Activated CD8-positive, alpha-beta T cell treated with anti-CD3 and anti-CD28 coated beads for 36 hours (primary cell): ENCODE measurements around the gene CPEB4. TPM values are rescaled to one million over a fixed set of nuclear protein-coding genes. Genes with fewer than 3 reads are reported as not detected.

Experiments used
- ATAC-seq: fragments of 200-7000 bp; cut with Tn5 transposase; one replicate; pipeline ENCODE4 v1.10.0; 2021; ENCODE audit warnings: mild to moderate bottlenecking, moderate library complexity
- CTCF ChIA-PET: fragments of 350-600 bp; sonication (Branson Sonifier 250); formaldehyde crosslinking; loops from one replicate; lab custom pipeline; 2021; ENCODE audit warnings: antibody characterized with exemption; lab: Charles Lee
- POLR2A ChIA-PET: fragments of 350-600 bp; sonication (Branson Sonifier 250); formaldehyde crosslinking; loops from one replicate; lab custom pipeline; 2021; ENCODE audit warnings: antibody characterized with exemption; lab: Charles Lee
- DNase-seq: peaks from one replicate; pipeline ENCODE4 v3.0.0-alpha.2; 2020
- H3K27ac Mint-ChIP-seq: one replicate; pipeline ENCODE4 v1.8.0; 2021; ENCODE audit warnings: mild to moderate bottlenecking, mixed read lengths
- H3K27me3 Mint-ChIP-seq: one replicate; pipeline ENCODE4 v1.8.0; 2021; ENCODE audit warnings: mixed read lengths
- H3K36me3 Mint-ChIP-seq: one replicate; pipeline ENCODE4 v1.8.0; 2021; ENCODE audit warnings: low read depth, mixed read lengths
- H3K4me1 Mint-ChIP-seq: one replicate; pipeline ENCODE4 v1.8.0; 2021; ENCODE audit warnings: low read depth, mixed read lengths
- H3K4me3 Mint-ChIP-seq: one replicate; pipeline ENCODE4 v1.8.0; 2021; ENCODE audit warnings: mild to moderate bottlenecking, moderate library complexity, mixed read lengths
- H3K9me3 Mint-ChIP-seq: one replicate; pipeline ENCODE4 v1.8.0; 2021; ENCODE audit warnings: mixed read lengths
- CTCF ChIP-seq: fragments of 200-600 bp; IDR thresholded peaks from one replicate; pipeline ENCODE4 v1.8.0; 2022; ENCODE audit warnings: antibody characterized with exemption, mild to moderate bottlenecking
- intact Hi-C: fragments of 100-400 bp; cut with micrococcal nuclease; formaldehyde crosslinking; loops from one replicate; pipeline ENCODE4 v1.10.0; 2022
- total RNA-seq, 2 experiments: library from RNA; stranded (reverse); gene quantifications; one replicate each; pipeline ENCODE4 v1.2.3, GENCODE V29; 2021

The CPEB4 gene
- total RNA-seq, 2 experiments from 2014 or later = 8.8 to 9.0 TPM

GRCh38 chr5:173909199-173909598, 21.1 kb downstream of the CPEB4 start:
- Mint-ChIP-seq H3K4me1 (peaks cover 3% of the 10 kb centered on the region), H3K27ac (no peak overlapping the region), H3K27me3 (no peaks in the 10 kb centered on the region), H3K9me3 (no peaks in the 10 kb centered on the region), H3K36me3 (peaks cover 3% of the 10 kb centered on the region), H3K4me3 (no peak overlapping the region)
- ChIA-PET POLR2A (interaction anchor here (1.0 kb wide), 1 partner anchor 49 kb away, joined by 4 read pairs; no protein-coding TSS in a partner anchor), CTCF (interaction anchor here (2.0 kb wide), 1 partner anchor 16 kb away, joined by 6 read pairs; no protein-coding TSS in a partner anchor)
- DNase-seq = no peak
- no peak for TF ChIP-seq CTCF
- intact Hi-C loops = no loop called here
- no peak for ATAC-seq

GRCh38 chr5:173910215-173910614, 22.1 kb downstream of the CPEB4 start:
- Mint-ChIP-seq H3K27me3 (no peaks in the 10 kb centered on the region), H3K27ac (no peak overlapping the region), H3K4me1 (peaks cover 3% of the 10 kb centered on the region), H3K9me3 (no peaks in the 10 kb centered on the region), H3K4me3 (no peak overlapping the region), H3K36me3 (peaks cover 3% of the 10 kb centered on the region)
- ChIA-PET POLR2A (interaction anchor here (1.0 kb wide), 1 partner anchor 48 kb away, joined by 4 read pairs; no protein-coding TSS in a partner anchor), CTCF (no interaction called here)
- TF ChIP-seq CTCF = no peak
- no peak for DNase-seq
- ATAC-seq = no peak
- intact Hi-C loops = no loop called here

- intact Hi-C loops = no loop called here
- DNase-seq (no peak), ATAC-seq (no peak)
- ChIA-PET POLR2A (no interaction called here), CTCF (interaction anchor here (5.5 kb wide), 1 partner anchor 13 kb away, joined by 39 read pairs; no protein-coding TSS in a partner anchor)
- Mint-ChIP-seq H3K4me1 (peaks cover 3% of the 10 kb centered on the region), H3K27me3 (no peaks in the 10 kb centered on the region), H3K4me3 (no peak overlapping the region), H3K27ac (no peak overlapping the region), H3K9me3 (no peaks in the 10 kb centered on the region), H3K36me3 (peaks cover 3% of the 10 kb centered on the region)
- no peak for TF ChIP-seq CTCF
Measured at GRCh38 chr5:173911623-173912022, 23.5 kb downstream of the CPEB4 start.

GRCh38 chr5:173913686-173914321, 25.7 kb downstream of the CPEB4 start:
- TF ChIP-seq CTCF = no peak
- Mint-ChIP-seq H3K9me3 (no peaks in the 10 kb centered on the region), H3K4me1 (no peaks in the 10 kb centered on the region), H3K4me3 (no peak overlapping the region), H3K27me3 (no peaks in the 10 kb centered on the region), H3K36me3 (peaks cover 3% of the 10 kb centered on the region), H3K27ac (no peak overlapping the region)
- ChIA-PET POLR2A (interaction anchor here (1.4 kb wide), 1 partner anchor 8 kb away, joined by 4 read pairs; no protein-coding TSS in a partner anchor), CTCF (interaction anchor here (5.5 kb wide), 1 partner anchor 11 kb away, joined by 39 read pairs; no protein-coding TSS in a partner anchor)
- ATAC-seq (no peak), DNase-seq (no peak)
- intact Hi-C loops = no loop called here
